ENCODE data around the gene NOVA1. TPM values are rescaled to one million over a fixed set of nuclear protein-coding genes. Genes with fewer than 3 reads are reported as not detected.

NOVA1 gene
- total RNA-seq, 2 donors from 2014 or later = 0.93 to 5.1 TPM

DNA sequence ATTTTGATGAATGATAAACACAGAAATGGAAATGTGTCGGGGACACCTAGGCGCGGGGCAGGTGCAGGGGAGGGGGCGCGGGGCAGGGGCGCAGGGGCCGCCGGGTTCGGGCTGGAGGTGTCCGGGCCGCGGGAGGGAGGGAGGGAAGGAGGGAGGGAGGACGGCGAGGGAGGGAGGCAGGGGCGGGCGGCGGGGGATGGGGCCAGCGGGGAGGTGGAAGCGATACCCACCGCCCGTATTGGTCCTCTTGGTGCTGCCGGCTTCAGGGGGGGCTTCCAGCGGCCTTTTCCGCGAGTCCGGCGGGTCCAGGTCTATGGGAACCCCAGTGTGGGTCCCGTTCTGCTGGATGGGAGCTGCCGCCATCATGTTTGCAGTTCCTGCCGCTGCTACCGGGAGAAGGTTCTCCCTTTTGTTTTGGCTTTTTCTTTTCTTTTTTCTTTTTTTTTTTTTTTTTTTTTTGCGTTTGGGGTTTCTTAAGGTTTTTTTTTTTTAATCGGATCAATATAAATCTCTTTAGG lies 703 bp downstream of the NOVA1 start:
- no peak for DNase-seq (ENCODE audit: low spot score)
- TF ChIP-seq, protein P1, sequence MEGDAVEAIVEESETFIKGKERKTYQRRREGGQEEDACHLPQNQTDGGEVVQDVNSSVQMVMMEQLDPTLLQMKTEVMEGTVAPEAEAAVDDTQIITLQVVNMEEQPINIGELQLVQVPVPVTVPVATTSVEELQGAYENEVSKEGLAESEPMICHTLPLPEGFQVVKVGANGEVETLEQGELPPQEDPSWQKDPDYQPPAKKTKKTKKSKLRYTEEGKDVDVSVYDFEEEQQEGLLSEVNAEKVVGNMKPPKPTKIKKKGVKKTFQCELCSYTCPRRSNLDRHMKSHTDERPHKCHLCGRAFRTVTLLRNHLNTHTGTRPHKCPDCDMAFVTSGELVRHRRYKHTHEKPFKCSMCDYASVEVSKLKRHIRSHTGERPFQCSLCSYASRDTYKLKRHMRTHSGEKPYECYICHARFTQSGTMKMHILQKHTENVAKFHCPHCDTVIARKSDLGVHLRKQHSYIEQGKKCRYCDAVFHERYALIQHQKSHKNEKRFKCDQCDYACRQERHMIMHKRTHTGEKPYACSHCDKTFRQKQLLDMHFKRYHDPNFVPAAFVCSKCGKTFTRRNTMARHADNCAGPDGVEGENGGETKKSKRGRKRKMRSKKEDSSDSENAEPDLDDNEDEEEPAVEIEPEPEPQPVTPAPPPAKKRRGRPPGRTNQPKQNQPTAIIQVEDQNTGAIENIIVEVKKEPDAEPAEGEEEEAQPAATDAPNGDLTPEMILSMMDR (IDR thresholded peaks at IDR 0.05) = no peak
- Histone ChIP-seq H3K27me3 (no peaks in the 10 kb centered on the region), H3K36me3 (no peaks in the 10 kb centered on the region), H3K27ac (peak overlapping the region; percentile 81 to 87), H3K9me3 (no peaks in the 10 kb centered on the region), H3K4me1 (no peaks in the 10 kb centered on the region), H3K4me3 (peak overlapping the region; percentile 62 to 71)

DNA sequence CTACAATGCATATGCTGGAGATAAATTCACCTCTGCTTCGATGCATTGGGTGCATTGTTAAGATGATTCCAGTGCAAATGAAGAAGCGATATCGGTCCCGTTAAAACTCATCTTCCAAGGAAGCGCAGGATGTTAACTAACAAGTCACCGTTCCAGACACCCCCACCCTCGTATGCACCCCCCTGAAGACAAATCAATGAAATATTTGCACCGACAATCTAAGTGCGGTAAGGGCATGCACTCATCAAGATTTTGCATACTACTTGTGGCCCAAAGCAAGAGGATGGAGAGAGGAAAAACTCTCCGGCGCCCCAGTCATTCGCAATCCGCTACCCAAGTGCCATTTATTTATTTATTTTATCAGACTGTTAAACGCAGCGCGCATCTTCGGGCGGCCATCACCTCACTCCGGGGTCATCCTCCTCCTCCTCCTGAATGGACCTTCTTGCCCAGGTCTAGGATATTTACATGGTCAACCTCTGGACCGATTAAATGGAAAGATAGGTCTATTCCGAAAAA lies 1.2 kb downstream of the NOVA1 start:
- Histone ChIP-seq H3K4me3 (peak overlapping the region; percentile 62 to 71), H3K27ac (peak overlapping the region; percentile 81 to 87), H3K4me1 (no peaks in the 10 kb centered on the region), H3K9me3 (no peaks in the 10 kb centered on the region), H3K36me3 (no peaks in the 10 kb centered on the region), H3K27me3 (no peaks in the 10 kb centered on the region)
- no peak for DNase-seq (ENCODE audit: low spot score)
- TF ChIP-seq, protein P1 (IDR thresholded peaks at IDR 0.05) = no peak

DNA sequence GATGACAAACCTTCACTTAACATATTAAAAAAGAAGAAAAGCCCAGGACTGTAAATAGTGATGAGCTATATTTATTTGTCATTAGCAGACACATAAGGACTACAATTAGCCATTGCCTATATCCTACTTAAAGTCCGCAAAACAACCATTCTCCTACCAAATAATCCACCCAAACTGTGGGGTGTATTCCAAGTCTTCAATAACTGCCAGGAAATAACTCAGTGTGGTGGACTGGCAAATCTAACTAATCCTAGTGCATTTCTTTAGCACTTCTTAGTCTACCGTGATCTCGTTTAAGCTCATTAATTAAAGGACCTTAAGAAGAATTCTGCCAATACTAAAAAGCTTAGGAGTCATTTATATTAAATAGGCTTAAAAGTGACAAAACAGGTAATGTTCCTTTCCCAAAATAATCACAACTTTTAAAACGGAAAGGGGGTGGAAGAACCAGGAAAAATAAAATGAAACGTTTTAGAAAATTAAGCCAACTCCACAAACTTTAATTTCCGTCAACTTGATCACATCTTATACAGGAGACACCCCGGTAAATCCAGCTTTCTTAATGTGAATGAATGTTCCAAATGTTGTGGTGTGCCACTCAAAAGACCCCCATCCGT lies 1.8 kb downstream of the NOVA1 start:
- Histone ChIP-seq H3K4me1 (no peaks in the 10 kb centered on the region), H3K9me3 (no peaks in the 10 kb centered on the region), H3K27me3 (no peaks in the 10 kb centered on the region), H3K36me3 (no peaks in the 10 kb centered on the region), H3K27ac (peak overlapping the region in 1 of 2 donors; percentile 87), H3K4me3 (peak overlapping the region; percentile 62 to 71)
- TF ChIP-seq, protein P1 (IDR thresholded peaks at IDR 0.05) = no peak
- no peak for DNase-seq (ENCODE audit: low spot score)

DNA sequence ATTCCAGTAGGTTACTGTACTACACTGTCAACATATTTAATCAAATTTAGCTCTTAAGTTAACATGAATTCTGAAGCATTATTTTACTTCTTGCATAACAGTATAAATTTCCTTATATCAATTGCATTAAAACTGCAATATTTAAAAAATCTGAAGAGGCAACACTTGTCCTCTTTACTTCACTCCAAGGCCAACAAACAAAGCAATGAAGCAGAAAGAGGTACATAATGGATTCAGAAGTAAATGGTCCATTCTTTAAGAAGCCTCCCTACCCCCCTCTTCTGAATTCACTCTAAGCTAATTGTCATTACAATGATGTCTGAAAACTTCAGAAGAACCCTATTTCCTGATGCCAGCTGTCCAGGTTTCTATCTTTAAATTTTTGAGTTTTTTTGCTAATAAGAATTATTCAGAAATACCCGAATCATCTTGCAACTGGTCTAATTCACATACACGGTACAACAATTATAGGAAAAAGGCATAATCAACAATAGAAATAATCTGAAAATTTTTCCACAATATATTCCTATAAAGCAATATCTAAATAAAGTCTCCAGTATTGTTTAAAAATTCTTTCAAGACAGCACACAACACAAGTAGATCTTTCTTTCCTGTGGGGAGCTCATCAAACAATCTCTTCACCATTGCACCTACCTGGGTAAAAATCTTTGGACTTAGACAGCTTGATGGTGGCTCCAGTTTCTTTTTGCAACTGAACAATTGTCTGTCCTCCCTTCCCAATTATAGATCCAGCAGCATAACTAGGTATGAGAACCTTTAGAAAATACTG lies 2.9 kb downstream of the NOVA1 start:
- H3K36me3 ChIP-seq = no peaks in the 10 kb centered on the region
- TF ChIP-seq, protein P1 (IDR thresholded peaks at IDR 0.05) = no peak
- H3K4me1 ChIP-seq = no peaks in the 10 kb centered on the region
- H3K4me3 ChIP-seq = no peak overlapping the region
- no peaks in the 10 kb centered on the region for H3K27me3 ChIP-seq
- no peak overlapping the region for H3K27ac ChIP-seq
- no peak for DNase-seq (ENCODE audit: low spot score)
- no peaks in the 10 kb centered on the region for H3K9me3 ChIP-seq

DNA sequence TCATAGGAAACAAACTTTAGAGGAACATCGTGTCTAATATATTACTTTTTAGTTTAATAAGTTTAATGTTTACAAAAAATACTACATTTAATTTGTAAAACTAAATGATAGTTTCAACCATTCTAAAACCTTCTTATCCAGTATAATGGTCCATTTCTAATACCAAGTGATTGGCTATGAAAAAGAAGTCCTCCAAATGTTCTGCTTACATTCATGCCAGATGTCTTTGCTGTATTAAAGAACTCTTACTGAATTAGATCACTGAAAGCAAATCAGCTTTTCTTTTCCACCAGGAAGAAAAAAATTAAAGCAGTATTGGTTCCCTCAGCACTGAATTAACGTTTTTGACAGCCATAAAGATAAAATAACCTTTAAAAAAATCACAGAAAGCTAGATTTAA lies 3.7 kb downstream of the NOVA1 start:
- Histone ChIP-seq H3K4me3 (no peak overlapping the region), H3K36me3 (no peaks in the 10 kb centered on the region), H3K4me1 (no peaks in the 10 kb centered on the region), H3K27ac (no peak overlapping the region), H3K9me3 (no peaks in the 10 kb centered on the region), H3K27me3 (no peaks in the 10 kb centered on the region)
- TF ChIP-seq, protein P1 (IDR thresholded peaks at IDR 0.05) = no peak
- DNase-seq (ENCODE audit: low spot score) = no peak

Measured in right atrium auricular region (tissue), 2 donors.